GM21723 (cell line): Measurements from ENCODE around the gene GADD45GIP1.
"Not testable (repeated sequence)": the region's sequence is repeated elsewhere in the genome, so short reads cannot be mapped to it uniquely, and the experiment has no call there.

Experiments used
- ATAC-seq: cut with Tn5 transposase; IDR thresholded peaks from one replicate; pipeline ENCODE4 v1.9.1; 2021; ENCODE audit warnings: mild to moderate bottlenecking, moderate library complexity; ENCODE audit not compliant: unreplicated experiment

GADD45GIP1 gene

GRCh38 chr19:12965017-12965811, 8.2 kb upstream of the GADD45GIP1 start:
- ATAC-seq, result peak; percentile 75

GRCh38 chr19:12959481-12959880, 2.5 kb upstream of the GADD45GIP1 start:
- ATAC-seq, result no peak

DNA sequence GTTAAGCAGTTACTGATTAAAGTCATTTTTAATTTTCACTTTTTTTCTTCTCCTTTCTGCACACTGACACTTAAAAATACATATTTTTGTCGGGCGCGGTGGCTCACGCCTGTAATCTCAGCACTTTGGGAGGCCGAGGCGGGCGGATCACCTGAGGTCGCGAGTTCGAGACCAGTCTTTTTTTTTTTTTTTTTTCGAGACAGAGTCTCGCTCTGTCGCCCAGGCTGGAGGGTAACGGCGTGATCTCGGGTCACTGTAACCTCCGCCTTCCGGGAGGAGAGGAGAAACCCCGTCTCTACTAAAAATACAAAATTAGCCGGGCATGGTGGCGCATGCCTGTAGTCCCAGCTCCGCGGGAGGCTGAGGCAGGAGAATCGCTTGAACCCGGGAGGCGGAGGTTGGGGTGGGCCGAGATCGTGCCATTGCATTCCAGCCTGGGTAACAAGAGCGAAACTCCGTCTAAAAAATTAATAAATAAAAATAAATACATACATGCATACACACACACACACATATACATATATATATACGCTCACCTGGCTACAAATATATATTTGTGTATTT, 448 bp upstream of the GADD45GIP1 start:
- not testable (repeated sequence) for ATAC-seq

DNA sequence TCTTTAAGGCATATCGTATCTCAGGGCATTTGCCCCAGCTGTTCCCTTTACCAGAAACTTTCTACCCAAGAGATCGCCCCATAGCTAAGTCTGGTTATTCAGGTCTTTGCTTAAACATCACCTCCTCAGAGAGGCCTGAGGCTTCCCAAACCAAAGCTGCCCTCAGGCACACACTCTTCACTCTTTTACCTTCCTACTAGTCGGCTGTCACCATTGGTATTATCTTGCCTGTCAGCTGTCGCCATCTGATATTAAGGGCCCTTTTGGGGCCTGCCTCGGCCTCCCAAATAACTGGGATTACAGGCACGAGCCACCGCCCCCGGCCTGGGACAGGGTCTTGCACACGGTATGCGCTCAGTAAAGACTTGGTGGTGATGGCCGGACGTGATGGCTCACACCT, 1.0 kb downstream of the GADD45GIP1 start:
- ATAC-seq, result no peak

- ATAC-seq, result not testable (repeated sequence)
Observed at GRCh38 chr19:12955575-12955974, 1.4 kb downstream of the GADD45GIP1 start.

DNA sequence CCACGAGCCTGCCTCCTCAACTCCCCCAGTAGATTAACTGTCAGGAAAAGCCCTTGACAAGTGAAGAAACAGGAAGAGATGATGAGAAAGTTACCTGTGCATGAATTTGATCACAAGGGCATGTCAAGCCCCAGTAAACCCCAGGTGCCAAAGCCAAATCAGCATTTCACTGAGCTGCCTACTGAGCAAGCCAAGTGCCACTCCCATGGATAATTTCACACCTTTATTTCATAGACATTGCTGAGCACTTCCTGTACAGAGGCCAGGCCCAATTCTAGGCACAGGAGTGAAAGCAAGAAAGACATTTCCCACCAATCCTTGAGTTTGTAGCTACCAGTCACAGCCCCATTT, 2.4 kb downstream of the GADD45GIP1 start:
- ATAC-seq, result no peak

DNA sequence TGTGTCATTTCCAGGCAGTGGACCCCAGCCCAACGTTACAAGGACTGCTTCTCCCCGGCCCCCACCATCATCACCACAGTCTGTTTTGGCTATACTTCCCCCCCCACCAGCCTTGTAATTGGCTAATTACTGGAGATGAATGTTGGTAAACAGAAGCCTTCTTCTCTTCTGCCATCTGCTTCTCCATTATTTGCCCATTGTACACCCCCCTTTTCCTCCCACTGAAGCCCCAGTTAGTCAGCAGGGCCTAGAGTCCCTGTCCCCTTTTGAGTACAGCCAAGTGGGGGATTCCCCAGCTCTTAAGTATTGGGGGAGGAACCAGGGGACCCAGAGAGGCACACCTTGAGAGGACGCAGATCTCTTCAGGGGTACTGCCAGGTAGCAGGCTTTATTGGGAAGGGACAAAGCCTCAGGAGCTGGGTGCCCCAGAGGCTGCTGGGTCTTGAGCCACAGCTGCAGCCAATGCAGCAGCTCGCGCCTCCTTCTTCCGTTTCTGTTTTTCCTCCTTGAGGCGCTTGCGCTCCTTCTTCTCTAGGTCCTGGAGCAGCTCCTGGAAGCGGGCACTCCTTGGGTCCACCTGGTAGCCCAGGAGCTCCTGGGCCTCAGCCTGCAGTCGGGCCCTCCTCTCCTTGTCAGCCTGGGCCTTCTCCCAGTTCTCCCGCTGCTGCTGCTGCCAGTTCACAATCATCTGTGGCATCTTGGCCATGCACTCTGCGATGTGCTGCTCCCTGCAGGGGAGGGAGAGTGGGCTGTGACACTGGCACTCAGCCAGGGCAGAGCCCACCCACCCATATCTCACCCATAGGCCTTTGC, 3.0 kb downstream of the GADD45GIP1 start:
- ATAC-seq, result no peak

DNA sequence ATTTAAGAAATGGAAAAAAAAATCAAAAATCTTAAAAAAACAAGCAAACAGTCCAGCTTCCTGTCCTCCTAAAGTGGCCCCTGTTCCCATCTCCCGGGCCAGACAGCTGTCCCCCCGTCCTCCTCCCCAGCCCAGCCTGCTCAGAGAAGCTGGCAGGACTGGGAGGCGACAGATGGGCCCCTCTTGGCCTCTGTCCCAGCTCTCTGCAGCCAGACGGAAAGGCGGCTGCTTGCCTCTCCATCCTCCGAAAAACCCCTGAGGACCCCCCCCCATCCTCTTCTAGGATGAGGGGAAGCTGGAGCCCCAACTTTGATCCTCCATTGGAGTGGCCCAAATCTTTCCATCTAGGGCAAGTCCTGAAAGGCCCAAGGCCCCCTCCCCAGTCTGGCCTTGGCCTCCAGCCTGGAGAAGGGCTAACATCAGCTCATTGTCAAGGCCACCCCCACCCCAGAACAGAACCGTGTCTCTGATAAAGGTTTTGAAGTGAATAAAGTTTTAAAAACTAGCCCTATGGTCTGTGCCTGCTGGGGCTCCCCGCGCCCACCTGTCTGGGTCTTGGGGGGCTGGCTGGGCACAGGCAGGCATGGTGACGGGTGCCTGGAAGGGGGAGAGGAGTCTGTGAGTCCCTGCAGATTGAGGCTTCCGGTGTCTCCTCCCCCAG, 3.8 kb downstream of the GADD45GIP1 start:
- ATAC-seq, result no peak

DNA sequence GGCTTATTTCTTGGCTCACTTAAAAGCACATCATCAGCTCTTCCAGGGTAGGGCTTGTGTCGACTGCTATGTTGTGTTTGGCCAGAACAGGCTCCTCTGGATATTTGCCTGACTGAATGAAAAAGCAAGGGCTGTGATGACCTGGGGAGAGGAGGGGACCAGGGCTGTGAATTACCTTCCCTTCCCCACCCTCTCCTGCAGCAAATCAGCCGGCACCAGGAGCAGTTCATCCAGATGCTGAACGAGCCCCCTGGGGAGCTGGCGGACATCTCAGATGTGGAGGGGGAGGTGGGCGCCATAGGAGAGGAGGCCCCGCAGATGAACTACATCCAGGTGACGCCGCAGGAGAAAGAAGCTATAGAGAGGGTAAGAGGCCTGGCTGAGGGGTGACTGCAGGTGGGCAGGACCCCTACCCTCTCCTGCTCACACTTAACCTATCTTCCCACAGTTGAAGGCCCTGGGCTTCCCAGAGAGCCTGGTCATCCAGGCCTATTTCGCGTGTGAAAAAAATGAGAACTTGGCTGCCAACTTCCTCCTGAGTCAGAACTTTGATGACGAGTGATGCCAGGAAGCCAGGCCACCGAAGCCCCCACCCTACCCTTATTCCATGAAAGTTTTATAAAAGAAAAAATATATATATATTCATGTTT, 4.4 kb downstream of the GADD45GIP1 start:
- no peak for ATAC-seq

- ATAC-seq, result not testable (repeated sequence)
Observed at GRCh38 chr19:12952050-12952449, 5.0 kb downstream of the GADD45GIP1 start.

- no peak for ATAC-seq
Observed at GRCh38 chr19:12949363-12950283, 7.4 kb downstream of the GADD45GIP1 start.

- no peak for ATAC-seq
Observed at GRCh38 chr19:12948612-12949362, 8.2 kb downstream of the GADD45GIP1 start.

DNA sequence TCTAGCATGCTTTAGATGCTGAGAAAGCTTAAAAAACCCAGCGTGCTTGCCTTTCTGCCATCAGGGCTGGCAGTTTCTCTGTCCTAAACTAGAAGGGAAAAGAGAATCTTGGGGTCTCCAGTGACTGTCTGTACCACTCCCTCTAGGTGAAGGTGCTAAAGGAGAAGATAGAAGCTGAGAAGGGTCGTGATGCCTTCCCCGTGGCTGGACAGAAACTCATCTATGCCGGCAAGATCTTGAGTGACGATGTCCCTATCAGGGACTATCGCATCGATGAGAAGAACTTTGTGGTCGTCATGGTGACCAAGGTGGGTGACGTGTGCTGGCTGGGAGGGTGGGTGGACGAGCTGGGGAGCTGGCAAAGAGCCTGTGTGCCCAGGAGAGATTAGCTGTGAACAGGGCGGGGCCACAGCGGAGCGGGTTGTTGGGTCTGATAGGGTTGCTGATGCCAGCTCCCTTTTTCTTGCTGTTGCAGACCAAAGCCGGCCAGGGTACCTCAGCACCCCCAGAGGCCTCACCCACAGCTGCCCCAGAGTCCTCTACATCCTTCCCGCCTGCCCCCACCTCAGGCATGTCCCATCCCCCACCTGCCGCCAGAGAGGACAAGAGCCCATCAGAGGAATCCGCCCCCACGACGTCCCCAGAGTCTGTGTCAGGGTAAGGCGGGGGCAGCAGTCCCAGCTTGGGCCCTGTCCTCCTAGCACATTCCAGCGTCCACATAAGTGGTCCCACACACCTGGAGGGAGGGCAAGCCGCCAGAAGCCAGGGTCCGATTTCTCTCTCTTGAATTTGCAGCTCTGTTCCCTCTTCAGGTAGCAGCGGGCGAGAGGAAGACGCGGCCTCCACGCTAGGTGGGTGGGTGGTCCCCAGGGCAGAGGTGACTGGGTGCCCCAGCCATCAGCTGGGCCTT, 9.1 kb downstream of the GADD45GIP1 start:
- no peak for ATAC-seq

GRCh38 chr19:12946731-12947496, 10.1 kb downstream of the GADD45GIP1 start:
- no peak for ATAC-seq

- peak; percentile 48 for ATAC-seq
Observed at GRCh38 chr19:12946092-12946721, 10.8 kb downstream of the GADD45GIP1 start.

DNA sequence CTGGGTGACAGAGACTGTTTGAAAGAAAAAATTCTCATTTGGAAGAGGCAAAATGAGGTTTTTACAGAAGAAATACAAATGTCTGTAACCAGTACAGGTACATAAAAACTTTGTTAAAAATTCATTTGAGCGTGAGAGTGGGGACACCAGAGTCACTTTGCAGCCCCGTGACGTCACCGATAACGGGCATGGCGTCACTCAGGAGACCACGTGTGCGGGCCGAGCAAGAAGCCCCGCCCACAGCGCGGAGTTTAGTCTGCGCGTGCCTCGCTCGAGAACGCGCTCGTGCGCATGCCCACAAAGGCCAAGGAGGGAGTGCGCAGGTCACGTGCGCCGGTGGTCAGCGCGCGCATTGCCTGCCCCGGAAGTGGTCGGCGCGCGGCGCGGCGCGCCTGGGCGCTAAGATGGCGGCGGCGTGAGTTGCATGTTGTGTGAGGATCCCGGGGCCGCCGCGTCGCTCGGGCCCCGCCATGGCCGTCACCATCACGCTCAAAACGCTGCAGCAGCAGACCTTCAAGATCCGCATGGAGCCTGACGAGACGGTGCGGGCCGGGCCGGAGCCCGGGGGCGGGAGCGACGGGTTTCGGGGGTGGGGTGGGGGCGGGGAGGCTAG, 11.4 kb downstream of the GADD45GIP1 start, which contains the start of gene RAD23A:
RAD23A (plus strand) TSS at position 384 of the 613 bp plus-strand sequence; CDS start at position 471, 87 bp downstream.
- ATAC-seq, result peak; percentile 61
